Measurements from ENCODE around the gene TMED5.

Gene TMED5

GRCh38 chr1:93200086-93200620, 19.9 kb upstream of the TMED5 start:
- peaks cover 12% of the 10 kb centered on the region; the same call in 1 of the 2 replicates for H3K36me3 ChIP-seq (ENCODE audit: low read length)

GRCh38 chr1:93199150-93199549, 18.9 kb upstream of the TMED5 start:
- Histone ChIP-seq H3K79me2 (ENCODE audit: insufficient read depth, low read length) (no peaks in the 10 kb centered on the region), H2AFZ (ENCODE audit: low read depth, low read length, severe bottlenecking) (no peak overlapping the region), H3K4me2 (ENCODE audit: low read depth, low read length, poor library complexity, severe bottlenecking) (no peak overlapping the region), H3K36me3 (ENCODE audit: low read length) (peaks cover 17% of the 10 kb centered on the region; the same call in 1 of the 2 replicates), H3K9me3 (ENCODE audit: insufficient read depth, low read length) (no peaks in the 10 kb centered on the region), H3K9me2 (replicated peaks; ENCODE audit: insufficient read depth, low read length) (no peaks in the 10 kb centered on the region), H3K27me3 (ENCODE audit: low read length) (no peaks in the 10 kb centered on the region), H3K4me3 (ENCODE audit: insufficient read depth, low read length, poor library complexity, severe bottlenecking) (no peak overlapping the region), H3K27ac (ENCODE audit: low read depth, low read length) (no peak overlapping the region), H4K20me1 (ENCODE audit: low read depth, low read length) (no peaks in the 10 kb centered on the region), H3K9ac (ENCODE audit: low read length) (no peak overlapping the region), H3F3A (ENCODE audit: insufficient read depth) (no peaks in the 10 kb centered on the region)
- TF ChIP-seq EZH2phosphoT487 (conservative IDR thresholded peaks at IDR 0.05; ENCODE audit: low read length) (no peak), CTCF (IDR thresholded peaks at IDR 0.05; ENCODE audit: insufficient read depth, low read length, poor library complexity, severe bottlenecking) (no peak)

More at GRCh38 chr1:93200086-93200620, 19.9 kb upstream of the TMED5 start:
- Histone ChIP-seq H3K27ac (ENCODE audit: low read depth, low read length) (no peak overlapping the region), H3K27me3 (ENCODE audit: low read length) (no peaks in the 10 kb centered on the region), H3K9me3 (ENCODE audit: insufficient read depth, low read length) (no peaks in the 10 kb centered on the region), H3F3A (ENCODE audit: insufficient read depth) (0 out of 2 replicates have a peak, but pooled peaks cover 1% of the 10 kb centered on the region), H3K9me2 (replicated peaks; ENCODE audit: insufficient read depth, low read length) (no peaks in the 10 kb centered on the region), H3K79me2 (ENCODE audit: insufficient read depth, low read length) (no peaks in the 10 kb centered on the region), H3K4me2 (ENCODE audit: low read depth, low read length, poor library complexity, severe bottlenecking) (no peak overlapping the region), H2AFZ (ENCODE audit: low read depth, low read length, severe bottlenecking) (no peak overlapping the region), H3K4me3 (ENCODE audit: insufficient read depth, low read length, poor library complexity, severe bottlenecking) (no peak overlapping the region), H3K9ac (ENCODE audit: low read length) (no peak overlapping the region), H4K20me1 (ENCODE audit: low read depth, low read length) (no peaks in the 10 kb centered on the region)
- TF ChIP-seq CTCF (IDR thresholded peaks at IDR 0.05; ENCODE audit: insufficient read depth, low read length, poor library complexity, severe bottlenecking) = no peak
- TF ChIP-seq EZH2phosphoT487 (conservative IDR thresholded peaks at IDR 0.05; ENCODE audit: low read length) = no peak

- Histone ChIP-seq H3K27ac (ENCODE audit: low read depth, low read length) (no peak overlapping the region), H2AFZ (ENCODE audit: low read depth, low read length, severe bottlenecking) (no peak overlapping the region), H3K4me3 (ENCODE audit: insufficient read depth, low read length, poor library complexity, severe bottlenecking) (no peak overlapping the region), H3K36me3 (ENCODE audit: low read length) (peaks cover 29% of the 10 kb centered on the region; the same call in 1 of the 2 replicates), H3K9me3 (ENCODE audit: insufficient read depth, low read length) (no peaks in the 10 kb centered on the region), H3F3A (ENCODE audit: insufficient read depth) (no peaks in the 10 kb centered on the region), H3K4me2 (ENCODE audit: low read depth, low read length, poor library complexity, severe bottlenecking) (no peak overlapping the region), H3K27me3 (ENCODE audit: low read length) (no peaks in the 10 kb centered on the region), H3K79me2 (ENCODE audit: insufficient read depth, low read length) (no peaks in the 10 kb centered on the region), H4K20me1 (ENCODE audit: low read depth, low read length) (no peaks in the 10 kb centered on the region), H3K9me2 (replicated peaks; ENCODE audit: insufficient read depth, low read length) (no peaks in the 10 kb centered on the region), H3K9ac (ENCODE audit: low read length) (no peak overlapping the region)
- TF ChIP-seq EZH2phosphoT487 (conservative IDR thresholded peaks at IDR 0.05; ENCODE audit: low read length) = no peak
- no peak for TF ChIP-seq CTCF (IDR thresholded peaks at IDR 0.05; ENCODE audit: insufficient read depth, low read length, poor library complexity, severe bottlenecking)
These were observed 16.4 kb upstream of the TMED5 start for GRCh38 chr1:93196591-93196990.
